ENCODE measurements around the gene TMEM184B. TPM values are rescaled to one million over a fixed set of nuclear protein-coding genes. Genes with fewer than 3 reads are reported as not detected.

The TMEM184B gene
- 10 to 100 TPM; 26.9 to 41.3 (median 35.0) TPM for total RNA-seq
- polyA plus RNA-seq = 10 to 100 TPM in 1 of 2 donors, 1 to 10 TPM in 1; 9.0 to 19.5 TPM
- total RNA-seq = 34.5 reads per million, percentile 63 among the genes with 10 or more reads in this experiment

GRCh38 chr22:38272373-38273134, at the start of gene TMEM184B:
TMEM184B (minus strand) TSS chr22:38273010; CDS start chr22:38247961, 25,049 bp downstream.
- H3K27ac ChIP-seq (ENCODE audit: low read depth, low read length) = peak within 1 kb of the TSS; percentile 89
- intact Hi-C loops (cut with micrococcal nuclease) = loop anchor here (1.0 to 5.0 kb wide), 8 partner anchors 45 to 466 kb away; partner anchors contain the start of genes CSNK1E (in 2 of the 2), PLA2G6 (in 2 of the 2), DDX17 (in 1 of the 2) and DMC1 (in 1 of the 2)
- no peaks in the 10 kb centered on the region for H3K27me3 ChIP-seq (ENCODE audit: control insufficient read depth in 2 of 2, insufficient read depth in 2 of 2, low read length in 2 of 2)
- peaks cover 33 to 62% (median 54%) of the 10 kb centered on the region in 7 donors for H3K4me1 Mint-ChIP-seq
- ChIA-PET POLR2A (no interaction called here), CTCF (no interaction called here)
- ATAC-seq = peak; percentile 98
- peak within 1 kb of the TSS; percentile 77 for H3K4me3 ChIP-seq (ENCODE audit: low read length)
- H3K4me1 ChIP-seq (ENCODE audit: control insufficient read depth in 2 of 2, insufficient read depth in 2 of 2, low read length in 2 of 2) = peaks cover 19 to 29% of the 10 kb centered on the region in 2 donors
- H3K9me3 Mint-ChIP-seq = peaks cover 0 to 3% (median 0%) of the 10 kb centered on the region in 11 donors
- no peaks in the 10 kb centered on the region for H3K36me3 Mint-ChIP-seq
- peaks cover 0 to 5% (median 0%) of the 10 kb centered on the region in 3 experiments for H3K36me3 ChIP-seq (ENCODE audit: control insufficient read depth in 2 of 3, insufficient read depth in 3 of 3, low read length in 3 of 3)
- H3K27me3 Mint-ChIP-seq = peaks cover 0 to 8% (median 0%) of the 10 kb centered on the region in 5 donors
- peak within 1 kb of the TSS; percentile 90 to 96 (median 94) for H3K4me3 Mint-ChIP-seq
- DNase-seq = peak; percentile 71 to 93 (median 87)
- H3K9me3 ChIP-seq (ENCODE audit: control insufficient read depth in 2 of 3, low read length in 3 of 3) = no peaks in the 10 kb centered on the region
- H3K27ac Mint-ChIP-seq = peak within 1 kb of the TSS; percentile 92 to 99 (median 96)

GRCh38 chr22:38320605-38321402, 48.0 kb upstream of the TMEM184B start:
- POLR2A ChIA-PET = no interaction called here
- Mint-ChIP-seq H3K4me1 (peaks cover 0 to 17% (median 9%) of the 10 kb centered on the region in 7 donors), H3K9me3 (no peaks in the 10 kb centered on the region), H3K36me3 (no peaks in the 10 kb centered on the region), H3K27ac (peak overlapping the region in 6 of 9 donors; percentile 40 to 83 (median 54)), H3K27me3 (no peaks in the 10 kb centered on the region), H3K4me3 (no peak overlapping the region)
- Histone ChIP-seq H3K27ac (ENCODE audit: low read depth, low read length) (no peak overlapping the region), H3K4me1 (ENCODE audit: control insufficient read depth in 2 of 2, insufficient read depth in 2 of 2, low read length in 2 of 2) (peaks cover 7% of the 10 kb centered on the region in 2 donors), H3K27me3 (ENCODE audit: control insufficient read depth in 2 of 2, insufficient read depth in 2 of 2, low read length in 2 of 2) (no peaks in the 10 kb centered on the region), H3K36me3 (ENCODE audit: control insufficient read depth in 2 of 3, insufficient read depth in 3 of 3, low read length in 3 of 3) (no peaks in the 10 kb centered on the region), H3K9me3 (ENCODE audit: control insufficient read depth in 2 of 3, low read length in 3 of 3) (no peaks in the 10 kb centered on the region), H3K4me3 (ENCODE audit: low read length) (no peak overlapping the region)
- CTCF ChIA-PET = interaction anchor here (0.7 kb wide), 1 partner anchor 92 kb away, joined by 3 read pairs; no protein-coding TSS in a partner anchor
- no peak for ATAC-seq
- DNase-seq = no peak
- intact Hi-C loops (cut with micrococcal nuclease) = no loop called here

- Histone ChIP-seq H3K27me3 (ENCODE audit: control insufficient read depth in 2 of 2, insufficient read depth in 2 of 2, low read length in 2 of 2) (no peaks in the 10 kb centered on the region), H3K27ac (ENCODE audit: low read depth, low read length) (peak overlapping the region; percentile 90), H3K4me3 (ENCODE audit: low read length) (no peak overlapping the region), H3K9me3 (ENCODE audit: control insufficient read depth in 2 of 3, low read length in 3 of 3) (no peaks in the 10 kb centered on the region), H3K4me1 (ENCODE audit: control insufficient read depth in 2 of 2, insufficient read depth in 2 of 2, low read length in 2 of 2) (peaks cover 17 to 23% of the 10 kb centered on the region in 2 donors), H3K36me3 (ENCODE audit: control insufficient read depth in 2 of 3, insufficient read depth in 3 of 3, low read length in 3 of 3) (no peaks in the 10 kb centered on the region)
- Mint-ChIP-seq H3K27me3 (no peaks in the 10 kb centered on the region), H3K4me1 (peaks cover 16 to 34% (median 25%) of the 10 kb centered on the region in 7 donors), H3K27ac (peak overlapping the region; percentile 52 to 96 (median 87)), H3K4me3 (peak overlapping the region in 7 of 10 donors; percentile 18 to 68 (median 58)), H3K36me3 (no peaks in the 10 kb centered on the region), H3K9me3 (peaks cover 0 to 3% (median 0%) of the 10 kb centered on the region in 11 donors)
- intact Hi-C loops (cut with micrococcal nuclease) = loop anchor here (5.0 to 10.0 kb wide), 4 partner anchors 33 to 388 kb away; partner anchors contain the start of genes DDX17 (in 1 of the 2), GTPBP1 (in 1 of the 2) and MAFF (in 1 of the 2)
- CTCF ChIA-PET = no interaction called here
- ATAC-seq = no peak
- POLR2A ChIA-PET = interaction anchor here (0.6 kb wide), 1 partner anchor 61 kb away, joined by 3 read pairs; no protein-coding TSS in a partner anchor
- no peak for DNase-seq
Measured at GRCh38 chr22:38318792-38319773, 46.3 kb upstream of the TMEM184B start.

GRCh38 chr22:38317995-38318715, 45.3 kb upstream of the TMEM184B start:
- H3K4me1 ChIP-seq (ENCODE audit: control insufficient read depth in 2 of 2, insufficient read depth in 2 of 2, low read length in 2 of 2) = peaks cover 26 to 32% of the 10 kb centered on the region in 2 donors
- intact Hi-C loops (cut with micrococcal nuclease) = loop anchor here (1.0 to 10.0 kb wide), 11 partner anchors 34 to 555 kb away; partner anchors contain the start of genes DDX17 (in 2 of the 2), MAFF (in 2 of the 2), TMEM184B (in 2 of the 2) and CBX6 (in 1 of the 2)
- ChIA-PET POLR2A (interaction anchor here (0.6 to 1.0 kb wide), 2 partner anchors 51 to 62 kb away, joined by 3 to 4 read pairs; no protein-coding TSS in a partner anchor), CTCF (no interaction called here)
- no peaks in the 10 kb centered on the region for H3K27me3 ChIP-seq (ENCODE audit: control insufficient read depth in 2 of 2, insufficient read depth in 2 of 2, low read length in 2 of 2)
- H3K36me3 Mint-ChIP-seq = no peaks in the 10 kb centered on the region
- ATAC-seq (peak; percentile 4), DNase-seq (no peak)
- peak overlapping the region; percentile 90 for H3K27ac ChIP-seq (ENCODE audit: low read depth, low read length)
- H3K9me3 ChIP-seq (ENCODE audit: control insufficient read depth in 2 of 3, low read length in 3 of 3) = no peaks in the 10 kb centered on the region
- H3K4me3 Mint-ChIP-seq = peak overlapping the region; percentile 61 to 92 (median 83)
- no peaks in the 10 kb centered on the region for H3K27me3 Mint-ChIP-seq
- peaks cover 24 to 41% (median 34%) of the 10 kb centered on the region in 7 donors for H3K4me1 Mint-ChIP-seq
- H3K4me3 ChIP-seq (ENCODE audit: low read length) = peak overlapping the region; percentile 55
- no peaks in the 10 kb centered on the region for H3K36me3 ChIP-seq (ENCODE audit: control insufficient read depth in 2 of 3, insufficient read depth in 3 of 3, low read length in 3 of 3)
- peak overlapping the region; percentile 87 to 97 (median 95) for H3K27ac Mint-ChIP-seq
- H3K9me3 Mint-ChIP-seq = peaks cover 0 to 5% (median 0%) of the 10 kb centered on the region in 11 donors

Data from naive thymus-derived CD4-positive, alpha-beta T cell (primary cell).